GM23248 (cell line): Measurements from ENCODE around the gene RANBP10.

Source experiments
- EZH2 ChIP-seq: fragments of 200-600 bp; sonication (generic); IDR thresholded peaks from 2 replicates; pipeline ENCODE4 v1.6.1; 2018; ENCODE audit warnings: antibody characterized with exemption, mild to moderate bottlenecking; ENCODE audit not compliant: insufficient read depth, poor library complexity, severe bottlenecking
- EZH2phosphoT487 ChIP-seq: fragments of 200-600 bp; sonication (generic); IDR thresholded peaks from 2 replicates; pipeline ENCODE4 v1.6.1; 2018; ENCODE audit warnings: antibody characterized with exemption, moderate library complexity, mild to moderate bottlenecking, low read depth; ENCODE audit not compliant: insufficient read depth

DNA sequence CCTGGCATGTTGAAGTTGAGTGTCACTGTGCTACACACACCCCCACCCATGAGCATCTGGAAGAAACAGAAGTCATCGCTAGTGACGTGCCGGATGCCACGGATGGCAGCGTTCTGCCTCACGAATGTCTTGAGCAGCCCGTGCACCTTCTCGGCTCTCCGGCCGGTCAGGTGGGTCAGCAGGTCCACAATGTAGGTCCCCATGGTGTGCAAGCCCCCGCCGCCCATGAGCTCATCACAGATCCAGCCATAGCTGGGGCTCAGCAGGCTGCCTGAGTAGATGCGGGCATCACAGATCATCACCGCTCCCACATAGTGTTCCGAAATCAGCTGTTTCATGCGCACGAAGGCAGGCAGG, 130.8 kb downstream of the RANBP10 start:
- TF ChIP-seq EZH2phosphoT487 = no peak
- TF ChIP-seq EZH2 = no peak
